ENCODE measurements around the gene PTTG1IP.

The PTTG1IP gene

GRCh38 chr21:44858291-44858690 is 15.2 kb downstream of the PTTG1IP start:
- DNase-seq, result no peak

GRCh38 chr21:44857127-44857892 is 16.2 kb downstream of the PTTG1IP start:
- no peak for DNase-seq

GRCh38 chr21:44856131-44856530 is 17.4 kb downstream of the PTTG1IP start:
- DNase-seq, result no peak

GRCh38 chr21:44855572-44855971 is 17.9 kb downstream of the PTTG1IP start:
- DNase-seq, result no peak

- peak; percentile 99 for DNase-seq
These were observed 18.6 kb downstream of the PTTG1IP start for GRCh38 chr21:44854664-44855446.

- peak; percentile 86 for DNase-seq
These were observed 19.2 kb downstream of the PTTG1IP start for GRCh38 chr21:44854391-44854663.

GRCh38 chr21:44853601-44854390 is 19.7 kb downstream of the PTTG1IP start:
- DNase-seq, result peak; percentile 63

GRCh38 chr21:44850905-44851657 is 22.4 kb downstream of the PTTG1IP start:
- no peak for DNase-seq

GRCh38 chr21:44850208-44850800 is 23.2 kb downstream of the PTTG1IP start:
- DNase-seq, result no peak

GRCh38 chr21:44849616-44850130 is 23.8 kb downstream of the PTTG1IP start:
- DNase-seq, result peak; percentile 46

- no peak for DNase-seq
These were observed 24.5 kb downstream of the PTTG1IP start for GRCh38 chr21:44848821-44849521.

GRCh38 chr21:44847261-44848056 is 26.0 kb downstream of the PTTG1IP start:
- DNase-seq, result no peak

GRCh38 chr21:44846485-44847260 is 26.8 kb downstream of the PTTG1IP start:
- DNase-seq, result peak; percentile 85

- DNase-seq, result no peak
These were observed 27.3 kb downstream of the PTTG1IP start for GRCh38 chr21:44846224-44846484.

- peak; percentile 89 for DNase-seq
These were observed 27.9 kb downstream of the PTTG1IP start for GRCh38 chr21:44845418-44846223.

GRCh38 chr21:44844256-44844655 is 29.2 kb downstream of the PTTG1IP start:
- DNase-seq, result no peak

- no peak for DNase-seq
These were observed 30.6 kb downstream of the PTTG1IP start for GRCh38 chr21:44842721-44843445.

- DNase-seq, result no peak
These were observed 31.4 kb downstream of the PTTG1IP start for GRCh38 chr21:44842087-44842486.

GRCh38 chr21:44840771-44841170 is 32.7 kb downstream of the PTTG1IP start:
- DNase-seq, result no peak

Data from hematopoietic multipotent progenitor cell treated with erythropoietin and hydrocortisone succinate and interleukin-3 and kit ligand, for 4 days (in vitro differentiated cells).